Measurements from ENCODE around the gene SLC7A6. TPM values are rescaled to one million over a fixed set of nuclear protein-coding genes. Genes with fewer than 3 reads are reported as not detected.
A peak's percentile ranks its signal among the peaks of the same experiment; 100 is the strongest.

SLC7A6 gene
- total and polyA plus RNA-seq, 2 of the 13 experiments (the other 11 are each of a cell fraction or from before 2014, with no cell fraction given), result 35.8 to 70.8 TPM

GRCh38 chr16:68237243-68238028 is 26.9 kb upstream of the SLC7A6 start (continued):
- TF ChIP-seq IRF9 (CRISPR knock-in tag; IDR thresholded peaks at IDR 0.05; ENCODE audit: borderline replicate concordance), result peak; percentile 80
- 0 out of 2 replicates have a peak, but pooled peaks have one; percentile 78 for TF ChIP-seq ZNF83 (CRISPR knock-in tag; IDR thresholded peaks at IDR 0.05; ENCODE audit: borderline replicate concordance)
- peak; percentile 77 for TF ChIP-seq ZNF501 (CRISPR knock-in tag; IDR thresholded peaks at IDR 0.05)
- TF ChIP-seq, protein P1, sequence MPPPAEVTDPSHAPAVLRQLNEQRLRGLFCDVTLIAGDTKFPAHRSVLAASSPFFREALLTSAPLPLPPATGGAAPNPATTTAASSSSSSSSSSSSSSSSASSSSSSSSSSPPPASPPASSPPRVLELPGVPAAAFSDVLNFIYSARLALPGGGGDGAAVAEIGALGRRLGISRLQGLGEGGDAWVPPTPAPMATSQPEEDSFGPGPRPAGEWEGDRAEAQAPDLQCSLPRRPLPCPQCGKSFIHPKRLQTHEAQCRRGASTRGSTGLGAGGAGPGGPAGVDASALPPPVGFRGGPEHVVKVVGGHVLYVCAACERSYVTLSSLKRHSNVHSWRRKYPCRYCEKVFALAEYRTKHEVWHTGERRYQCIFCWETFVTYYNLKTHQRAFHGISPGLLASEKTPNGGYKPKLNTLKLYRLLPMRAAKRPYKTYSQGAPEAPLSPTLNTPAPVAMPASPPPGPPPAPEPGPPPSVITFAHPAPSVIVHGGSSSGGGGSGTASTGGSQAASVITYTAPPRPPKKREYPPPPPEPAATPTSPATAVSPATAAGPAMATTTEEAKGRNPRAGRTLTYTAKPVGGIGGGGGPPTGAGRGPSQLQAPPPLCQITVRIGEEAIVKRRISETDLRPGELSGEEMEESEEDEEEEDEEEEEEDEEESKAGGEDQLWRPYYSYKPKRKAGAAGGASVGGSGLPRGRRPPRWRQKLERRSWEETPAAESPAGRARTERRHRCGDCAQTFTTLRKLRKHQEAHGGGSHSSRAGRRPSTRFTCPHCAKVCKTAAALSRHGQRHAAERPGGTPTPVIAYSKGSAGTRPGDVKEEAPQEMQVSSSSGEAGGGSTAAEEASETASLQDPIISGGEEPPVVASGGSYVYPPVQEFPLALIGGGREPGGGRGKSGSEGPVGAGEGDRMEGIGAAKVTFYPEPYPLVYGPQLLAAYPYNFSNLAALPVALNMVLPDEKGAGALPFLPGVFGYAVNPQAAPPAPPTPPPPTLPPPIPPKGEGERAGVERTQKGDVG (CRISPR knock-in tag; IDR thresholded peaks at IDR 0.05; ENCODE audit: borderline replicate concordance), result peak; percentile 89
- TF ChIP-seq ZNF33A (CRISPR knock-in tag; IDR thresholded peaks at IDR 0.05; ENCODE audit: borderline replicate concordance), result no peak
- no peak for TF ChIP-seq PLRG1 (conservative IDR thresholded peaks at IDR 0.05)
- peak; percentile 77 for TF ChIP-seq MXD4 (CRISPR knock-in tag; IDR thresholded peaks at IDR 0.05)
- peak; percentile 23; the same call in 1 of the 2 replicates for TF ChIP-seq ZNF749 (CRISPR knock-in tag; IDR thresholded peaks at IDR 0.05; ENCODE audit: borderline replicate concordance)
- no peak for TF ChIP-seq FOXO4 (CRISPR knock-in tag; conservative IDR thresholded peaks at IDR 0.05)
- no peak for TF ChIP-seq GRHL1 (CRISPR knock-in tag; conservative IDR thresholded peaks at IDR 0.05)
- no peak for TF ChIP-seq NFE2L1 (CRISPR knock-in tag; IDR thresholded peaks at IDR 0.05; ENCODE audit: borderline replicate concordance)
- TF ChIP-seq, protein P2, sequence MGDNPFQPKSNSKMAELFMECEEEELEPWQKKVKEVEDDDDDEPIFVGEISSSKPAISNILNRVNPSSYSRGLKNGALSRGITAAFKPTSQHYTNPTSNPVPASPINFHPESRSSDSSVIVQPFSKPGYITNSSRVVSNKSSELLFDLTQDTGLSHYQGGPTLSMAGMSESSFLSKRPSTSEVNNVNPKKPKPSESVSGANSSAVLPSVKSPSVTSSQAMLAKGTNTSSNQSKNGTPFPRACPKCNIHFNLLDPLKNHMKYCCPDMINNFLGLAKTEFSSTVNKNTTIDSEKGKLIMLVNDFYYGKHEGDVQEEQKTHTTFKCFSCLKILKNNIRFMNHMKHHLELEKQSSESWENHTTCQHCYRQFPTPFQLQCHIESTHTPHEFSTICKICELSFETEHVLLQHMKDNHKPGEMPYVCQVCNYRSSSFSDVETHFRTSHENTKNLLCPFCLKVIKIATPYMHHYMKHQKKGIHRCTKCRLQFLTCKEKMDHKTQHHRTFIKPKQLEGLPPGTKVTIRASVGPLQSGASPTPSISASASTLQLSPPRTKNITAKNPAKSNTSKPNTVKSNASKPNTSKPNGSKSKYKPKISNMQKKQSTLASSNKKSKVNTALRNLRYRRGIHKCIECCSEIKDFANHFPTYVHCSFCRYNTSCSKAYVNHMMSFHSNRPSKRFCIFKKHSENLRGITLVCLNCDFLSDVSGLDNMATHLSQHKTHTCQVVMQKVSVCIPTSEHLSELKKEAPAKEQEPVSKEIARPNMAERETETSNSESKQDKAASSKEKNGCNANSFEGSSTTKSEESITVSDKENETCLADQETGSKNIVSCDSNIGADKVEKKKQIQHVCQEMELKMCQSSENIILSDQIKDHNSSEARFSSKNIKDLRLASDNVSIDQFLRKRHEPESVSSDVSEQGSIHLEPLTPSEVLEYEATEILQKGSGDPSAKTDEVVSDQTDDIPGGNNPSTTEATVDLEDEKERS (CRISPR knock-in tag; IDR thresholded peaks at IDR 0.05), result peak; percentile 89; the same call in 1 of the 2 replicates
- TF ChIP-seq, protein P3, sequence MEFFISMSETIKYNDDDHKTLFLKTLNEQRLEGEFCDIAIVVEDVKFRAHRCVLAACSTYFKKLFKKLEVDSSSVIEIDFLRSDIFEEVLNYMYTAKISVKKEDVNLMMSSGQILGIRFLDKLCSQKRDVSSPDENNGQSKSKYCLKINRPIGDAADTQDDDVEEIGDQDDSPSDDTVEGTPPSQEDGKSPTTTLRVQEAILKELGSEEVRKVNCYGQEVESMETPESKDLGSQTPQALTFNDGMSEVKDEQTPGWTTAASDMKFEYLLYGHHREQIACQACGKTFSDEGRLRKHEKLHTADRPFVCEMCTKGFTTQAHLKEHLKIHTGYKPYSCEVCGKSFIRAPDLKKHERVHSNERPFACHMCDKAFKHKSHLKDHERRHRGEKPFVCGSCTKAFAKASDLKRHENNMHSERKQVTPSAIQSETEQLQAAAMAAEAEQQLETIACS (CRISPR knock-in tag; IDR thresholded peaks at IDR 0.05), result no peak
- no peak for TF ChIP-seq ZNF652 (CRISPR knock-in tag; IDR thresholded peaks at IDR 0.05; ENCODE audit: borderline replicate concordance, low read depth)
- peak; percentile 76; the same call in 1 of the 2 replicates for TF ChIP-seq KMT2A (CRISPR knock-in tag; IDR thresholded peaks at IDR 0.05)
